Stimulated activated CD4-positive, alpha-beta T cell treated with anti-CD3 and anti-CD28 coated beads, Interleukin-15, amount 100 ng/mL, for 48 hours (primary cell): ENCODE data around the gene TTLL10.

ENCODE experiments used
- DNase-seq, 2 donors: peaks; one replicate each; pipeline ENCODE4 v3.0.0-alpha.2; 2020; ENCODE audit warnings: low read depth in 2 of 2

The TTLL10 gene

DNA sequence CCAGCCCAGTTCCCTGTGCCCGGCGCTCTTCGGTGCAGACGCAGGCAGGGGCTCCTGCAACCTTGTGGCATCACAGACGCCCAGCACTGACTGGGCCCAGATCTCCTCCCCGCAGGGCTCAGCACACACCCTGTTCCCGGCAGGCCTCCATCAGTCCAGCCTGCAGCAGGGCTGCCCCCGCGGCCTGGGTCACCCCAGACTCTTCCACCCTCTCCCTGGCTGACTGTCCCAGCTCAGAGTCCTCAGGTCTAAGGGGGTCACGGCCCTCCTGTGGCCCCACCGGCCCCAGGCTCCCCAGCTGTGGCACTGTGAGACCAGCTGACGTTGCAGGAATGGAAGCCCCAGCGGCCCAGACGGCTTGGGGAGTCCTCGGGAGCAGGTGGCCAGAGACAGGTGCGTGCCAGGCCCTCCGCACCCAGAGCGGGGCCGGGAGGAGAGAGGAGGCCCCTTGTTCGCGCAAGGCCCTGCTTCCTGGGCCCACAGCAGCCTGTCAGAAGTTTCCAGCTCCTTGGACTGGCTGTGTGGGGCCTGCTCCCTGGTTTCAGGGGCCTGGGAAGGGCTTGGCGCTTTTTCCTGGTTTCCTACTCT, 62.6 kb downstream of the TTLL10 start:
- DNase-seq = no peak

DNA sequence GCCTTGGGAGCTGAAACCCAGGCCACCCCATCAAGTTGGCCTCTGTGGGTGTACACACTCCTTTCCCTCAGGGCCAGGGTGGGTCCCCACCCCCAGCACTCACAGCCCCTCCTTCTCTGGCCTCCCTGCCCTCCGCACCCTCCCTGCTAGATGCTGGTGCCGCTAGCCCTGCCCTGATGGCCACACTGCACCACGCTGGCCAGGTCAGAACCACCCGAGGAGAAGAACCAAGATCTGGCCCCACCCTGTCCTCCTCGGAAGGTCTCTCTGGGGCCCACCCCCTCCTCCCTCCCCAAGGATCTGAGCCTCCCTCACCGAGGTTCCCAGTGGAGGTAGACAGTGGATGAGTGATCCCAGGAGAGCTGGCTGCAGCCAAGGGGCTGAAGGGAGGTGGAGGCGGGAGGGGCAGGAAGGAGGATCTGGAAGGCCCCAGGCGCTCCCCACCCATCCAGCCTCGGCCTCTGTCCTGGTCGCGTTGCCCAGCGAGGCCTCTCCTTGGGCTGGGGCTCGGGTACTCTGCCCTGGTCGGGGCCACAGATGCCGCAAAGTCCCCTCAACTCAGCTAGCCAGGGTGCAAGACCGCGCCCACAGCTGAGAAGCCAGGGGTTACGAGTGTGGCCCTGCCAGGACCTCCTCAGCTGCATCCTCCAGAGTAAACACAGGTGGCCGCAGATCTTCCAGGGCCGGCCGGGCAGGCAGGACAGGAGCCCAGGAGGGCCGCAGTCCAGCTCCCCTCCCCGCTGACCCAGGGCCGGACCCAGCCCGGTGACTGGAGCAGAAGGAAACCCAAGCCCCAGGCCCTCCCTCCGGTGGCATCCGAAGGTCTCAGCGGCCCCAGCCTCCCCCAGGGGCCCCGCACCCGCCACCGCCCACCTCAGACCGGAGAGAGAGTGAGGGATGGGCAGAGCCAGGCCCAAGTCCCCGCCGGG, 63.5 kb downstream of the TTLL10 start:
- DNase-seq = no peak

DNA sequence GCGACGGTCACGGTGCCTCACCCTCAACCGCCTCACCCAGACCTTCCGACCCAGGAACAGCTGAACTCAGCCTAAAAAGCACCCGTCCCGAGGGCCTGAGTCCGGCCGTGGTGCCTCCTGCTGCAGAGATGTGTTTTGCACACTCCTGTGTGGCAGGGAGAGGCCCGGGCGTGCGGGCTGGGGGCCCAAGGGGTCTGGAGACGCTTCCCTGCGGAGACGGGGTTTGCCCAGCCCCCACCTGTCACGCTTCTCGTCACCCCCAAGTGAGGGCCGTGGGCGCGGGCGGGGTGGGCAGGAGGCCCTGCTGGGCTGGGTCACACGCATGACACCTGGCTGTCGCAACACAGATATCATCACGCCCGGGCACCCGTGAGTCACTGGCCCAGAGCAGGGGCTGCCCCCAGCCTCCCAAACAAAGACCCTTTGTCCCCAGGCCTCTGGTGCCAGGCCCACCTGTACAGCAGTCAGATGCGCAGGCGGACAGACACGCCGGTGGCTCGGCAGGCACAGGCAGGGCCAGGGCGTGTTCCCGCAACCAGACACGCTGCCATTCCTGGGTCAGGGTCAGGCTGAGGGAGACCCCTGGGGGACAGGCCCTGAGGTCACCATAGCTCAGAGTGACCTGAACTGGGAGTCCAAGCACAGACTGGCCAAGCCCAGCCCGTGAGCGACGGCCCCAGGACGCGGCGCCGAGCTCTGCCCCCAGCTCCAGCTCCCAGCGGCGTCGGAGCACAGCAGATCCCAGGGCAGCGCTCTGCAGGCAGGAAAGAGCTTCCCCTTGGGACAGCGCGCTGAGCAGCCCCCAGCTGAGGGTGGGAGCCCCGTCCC, 64.4 kb downstream of the TTLL10 start:
- DNase-seq = no peak

DNA sequence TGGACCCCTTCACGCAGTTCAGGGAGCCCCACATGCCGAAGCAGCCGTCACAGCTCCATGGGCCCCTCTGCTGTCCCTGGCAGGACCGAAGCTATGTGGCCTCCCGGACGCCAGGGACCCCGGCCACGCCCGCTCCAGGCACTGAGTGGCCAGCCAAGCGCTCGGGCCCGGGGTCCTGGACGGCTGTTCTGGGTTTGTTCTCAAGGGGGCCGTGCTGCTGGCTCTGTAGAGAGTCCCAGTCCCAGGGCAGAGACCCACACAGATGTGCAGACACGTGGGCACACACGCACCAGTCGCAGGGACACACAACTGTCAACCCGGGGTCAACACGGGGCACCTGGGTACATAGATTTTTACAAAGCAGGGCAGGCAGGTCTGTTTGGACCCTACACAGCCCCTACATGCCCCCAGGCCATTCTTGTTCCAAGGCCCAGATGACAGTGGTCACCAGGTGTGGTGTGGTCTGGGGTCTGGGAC, 65.1 kb downstream of the TTLL10 start:
- DNase-seq = no peak

DNA sequence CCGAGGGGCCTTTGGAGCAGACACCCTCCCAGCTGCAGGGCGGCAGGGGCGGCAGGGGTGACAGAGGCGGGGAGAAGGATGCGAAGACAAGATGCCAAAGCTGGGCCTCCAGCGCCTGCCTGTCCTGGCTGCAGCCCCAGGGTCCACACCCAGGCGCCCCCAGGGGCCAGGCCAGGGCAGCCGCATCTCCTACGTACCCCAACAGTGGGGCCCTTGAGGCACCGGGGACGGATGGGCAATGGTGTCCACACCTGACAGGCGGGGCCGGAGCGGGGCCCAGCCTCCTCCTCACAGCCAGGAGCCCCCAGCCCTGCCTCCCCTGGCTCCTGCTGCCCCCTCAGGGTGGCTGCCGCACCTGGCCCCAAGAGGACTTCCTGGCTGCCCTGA, 65.5 kb downstream of the TTLL10 start:
- no peak for DNase-seq

DNA sequence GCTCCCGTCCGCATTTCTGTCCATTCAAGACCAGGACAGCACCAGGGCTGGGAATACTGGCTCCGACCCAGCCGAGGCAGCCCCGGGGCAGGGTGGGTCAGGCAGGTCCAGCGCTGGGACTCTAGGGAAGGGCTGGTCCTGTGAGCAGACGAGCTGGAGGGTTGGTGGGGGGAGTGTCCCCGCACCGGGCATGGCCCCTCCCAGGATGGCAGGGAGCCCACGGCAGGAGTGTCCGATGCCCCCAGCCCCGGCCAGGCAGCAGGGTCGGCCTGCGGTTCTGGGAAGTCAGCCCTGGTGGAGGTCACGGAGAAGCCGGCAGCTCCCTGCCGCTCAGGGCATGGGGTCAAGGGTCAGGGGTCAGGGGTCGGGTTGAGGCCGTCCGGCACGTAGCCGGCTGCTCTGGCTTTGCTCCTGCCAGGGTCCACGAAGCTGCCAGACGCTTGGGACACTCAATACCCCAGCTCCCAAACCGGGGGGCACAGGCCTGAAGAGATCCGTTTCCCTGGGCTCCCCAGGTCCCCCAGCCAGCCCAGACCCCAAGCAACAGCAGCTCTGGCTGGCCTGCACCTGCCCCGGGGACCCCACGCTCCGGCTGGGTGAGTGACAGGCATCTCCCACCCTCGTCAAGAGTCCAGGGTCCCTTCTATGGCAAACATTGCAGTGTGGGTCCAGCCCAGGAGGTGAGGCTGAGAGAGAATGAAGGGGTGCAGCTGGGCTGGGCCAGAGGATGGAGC, 66.1 kb downstream of the TTLL10 start:
- DNase-seq = no peak

DNA sequence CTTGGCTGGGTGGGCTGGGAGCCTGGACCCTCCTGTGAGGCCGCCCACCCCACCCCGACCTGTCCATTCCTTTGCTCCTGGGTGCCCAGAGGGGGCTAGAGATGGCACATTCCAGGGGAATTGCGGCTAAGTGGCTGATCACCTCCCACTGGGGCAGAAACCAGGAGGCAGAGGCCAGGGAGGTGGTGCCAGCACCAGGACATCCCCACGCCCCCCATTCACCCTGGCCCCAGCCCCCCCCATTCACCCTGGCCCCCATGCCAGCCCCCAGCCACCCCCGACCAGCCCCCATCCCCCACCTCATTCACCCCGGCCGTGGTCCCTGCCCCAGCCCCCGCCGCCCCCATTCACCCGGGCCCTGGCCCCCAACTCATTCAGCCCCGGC, 66.7 kb downstream of the TTLL10 start:
- DNase-seq = no peak

DNA sequence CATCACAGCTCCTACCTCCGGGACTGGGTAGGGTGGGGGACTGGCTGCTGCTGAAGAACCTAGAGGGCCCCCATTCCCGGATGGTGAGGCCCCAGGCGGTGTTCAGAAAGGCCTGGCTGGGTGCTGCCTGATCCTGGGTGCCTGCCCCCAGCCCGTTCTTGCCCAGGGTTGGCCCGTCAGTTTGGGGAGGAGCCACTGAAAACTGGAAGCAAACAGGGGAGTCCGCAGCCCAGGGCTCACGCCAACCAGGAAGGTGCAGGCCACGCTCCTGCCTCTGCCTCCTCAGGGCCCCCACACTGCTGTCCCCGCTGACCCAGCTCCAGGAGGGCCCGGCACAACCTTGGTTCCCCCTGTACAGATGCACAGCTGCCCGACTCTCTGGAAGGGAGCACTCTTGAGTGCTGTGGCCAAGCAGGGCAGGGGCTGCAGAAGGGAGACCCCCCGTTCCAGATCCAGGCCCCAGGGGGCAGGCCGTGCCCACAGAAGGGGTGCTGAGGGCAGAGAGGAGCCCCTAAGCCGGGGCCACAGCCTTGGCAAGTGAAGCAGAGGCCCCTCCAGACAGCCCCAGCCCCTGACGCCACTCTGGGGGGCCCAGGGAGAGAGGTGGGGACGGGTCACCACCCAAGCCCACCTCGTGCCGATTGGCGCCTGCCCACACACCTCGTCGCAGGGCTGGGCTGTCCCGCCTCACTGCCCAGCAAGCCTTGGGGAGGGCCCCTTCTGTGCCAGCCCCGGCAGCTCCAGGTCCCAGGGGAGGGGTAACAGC, 67.3 kb downstream of the TTLL10 start:
- no peak for DNase-seq

DNA sequence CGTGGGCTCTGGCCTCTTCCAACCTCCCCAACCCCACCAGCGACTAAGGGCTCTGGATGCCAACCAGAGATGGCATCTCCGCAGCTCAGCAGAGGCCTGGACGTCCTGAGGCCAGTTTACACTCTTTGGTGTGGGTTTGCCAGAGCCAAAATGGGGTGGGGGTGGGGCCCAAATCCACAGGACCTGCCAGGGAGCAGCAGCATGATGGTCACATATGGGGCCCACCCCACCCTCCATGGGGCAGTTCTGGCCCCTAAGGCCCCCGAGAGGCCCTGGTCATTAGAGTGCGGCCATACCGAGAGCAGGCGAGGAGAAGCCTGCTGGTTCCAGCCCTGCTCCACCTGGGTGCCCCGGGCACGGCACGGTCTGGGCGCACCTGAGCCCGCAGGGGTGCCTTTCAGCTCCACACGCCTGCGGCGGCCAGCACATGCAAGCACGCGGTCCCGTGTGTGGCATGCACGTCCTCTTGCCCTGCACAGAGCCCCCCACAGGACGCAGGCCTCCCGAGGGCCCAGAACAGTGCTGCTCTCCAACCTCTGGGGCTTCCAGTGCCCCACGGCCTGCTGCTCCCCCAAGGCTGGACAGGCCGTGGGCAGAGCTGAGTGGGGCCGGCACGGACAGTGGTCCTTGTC, 68.0 kb downstream of the TTLL10 start:
- no peak for DNase-seq

DNA sequence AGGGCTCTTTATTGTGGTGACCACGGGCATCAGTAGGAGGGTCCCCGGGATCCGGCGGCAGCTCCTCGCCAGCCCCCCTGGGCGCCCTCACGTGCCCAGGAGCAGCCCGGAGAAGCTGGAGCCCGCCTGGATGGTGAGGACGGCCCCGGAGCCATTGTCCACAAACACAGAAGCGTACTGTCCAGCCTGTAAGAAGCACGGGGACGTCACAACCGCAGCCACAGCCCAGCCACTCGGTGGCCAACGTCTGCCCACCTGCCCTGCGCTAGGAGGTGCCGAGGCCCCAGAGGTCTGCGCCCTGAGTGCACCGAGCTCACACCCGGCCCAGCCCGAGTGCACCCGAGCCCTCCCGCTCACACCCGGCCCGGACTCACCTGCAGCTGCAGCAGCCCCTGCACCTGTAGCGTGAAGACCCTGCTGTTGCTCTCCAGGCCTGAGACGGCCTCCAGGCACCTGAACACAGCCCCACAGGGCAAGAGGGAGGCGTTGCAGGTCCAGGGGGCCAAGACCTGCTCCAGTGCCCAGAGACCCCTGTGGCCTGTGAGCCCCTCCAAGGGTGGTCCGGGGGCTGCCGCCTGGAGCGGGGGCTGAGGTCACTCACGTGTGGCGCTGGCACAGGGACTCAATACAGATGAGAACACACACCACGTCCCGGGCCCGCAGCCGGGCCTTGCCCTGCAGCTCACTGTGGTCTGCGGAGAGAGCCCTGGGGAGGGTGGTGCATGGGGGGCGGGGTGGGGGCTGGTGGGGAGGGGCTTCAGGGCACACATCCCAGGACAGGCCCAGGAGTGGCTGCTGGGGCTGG, 69.0 kb downstream of the TTLL10 start:
- DNase-seq = no peak

DNA sequence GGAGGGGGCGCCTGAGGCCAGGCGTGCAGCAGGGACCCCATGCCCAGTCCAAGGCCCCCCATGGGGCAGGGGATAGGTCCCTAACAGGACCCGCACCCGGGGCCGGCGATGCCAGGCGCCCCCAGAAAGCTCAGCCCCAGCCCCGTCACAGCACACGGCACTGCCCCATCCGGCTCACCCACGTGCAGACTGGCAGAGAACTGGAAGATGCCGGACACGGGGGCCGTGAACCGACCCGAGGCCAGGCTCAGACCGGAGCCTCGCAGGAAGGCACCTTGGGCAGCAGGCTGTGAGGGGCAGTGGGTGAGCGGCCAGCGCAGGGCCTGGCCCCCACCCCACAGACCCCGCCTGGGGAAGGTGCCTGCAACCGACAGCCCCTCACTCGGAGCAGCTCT, 69.6 kb downstream of the TTLL10 start:
- DNase-seq = no peak

DNA sequence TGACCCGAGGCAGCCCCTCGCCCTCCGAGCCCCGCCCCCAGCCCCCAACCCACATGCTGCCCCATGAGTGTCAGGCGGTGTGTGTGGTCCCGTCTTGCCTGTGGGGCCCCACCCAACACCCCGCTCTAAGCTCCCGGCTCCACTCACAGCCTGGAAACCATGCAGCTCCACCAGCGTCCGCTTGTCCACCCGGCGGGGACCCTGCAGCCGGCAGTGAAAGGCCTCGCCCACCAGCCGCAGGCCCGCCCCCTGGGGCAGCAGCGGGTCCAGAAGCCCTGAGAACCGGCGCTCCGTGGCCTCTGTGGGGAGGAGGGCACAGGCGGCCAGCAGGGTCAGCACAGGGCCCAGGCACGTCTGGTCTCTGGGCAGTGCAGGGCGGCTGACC, 70.1 kb downstream of the TTLL10 start:
- no peak for DNase-seq

DNA sequence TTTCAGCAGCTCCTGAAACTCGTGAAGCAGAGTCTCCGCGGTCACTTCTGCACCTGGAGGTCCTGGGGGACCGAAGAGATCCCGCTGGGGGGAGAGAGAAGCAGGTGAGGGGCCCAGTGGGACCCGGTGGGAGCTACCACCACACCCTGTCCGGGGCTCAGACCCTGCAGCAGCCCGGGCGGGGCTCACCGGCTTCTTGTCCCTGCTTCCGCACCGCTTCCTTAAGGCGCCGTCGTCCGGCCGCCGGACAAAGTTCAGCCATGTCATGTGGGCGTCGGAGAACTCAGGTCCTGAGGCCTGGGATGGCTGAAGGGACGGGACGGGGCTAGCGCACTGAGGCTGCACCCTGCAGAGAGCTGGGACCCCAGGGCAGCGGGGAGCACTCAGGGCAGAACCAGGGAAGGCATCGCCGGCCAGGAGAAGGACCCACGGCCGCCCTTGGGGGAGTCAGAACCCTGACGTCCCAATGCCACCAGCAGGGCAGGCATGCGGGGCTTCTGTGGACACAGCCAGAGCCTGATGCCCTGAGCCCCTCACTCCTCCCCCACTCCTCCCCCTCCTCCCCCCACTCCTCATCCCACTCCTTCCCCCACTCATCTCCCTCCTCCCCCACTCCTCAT, 70.6 kb downstream of the TTLL10 start:
- no peak for DNase-seq

DNA sequence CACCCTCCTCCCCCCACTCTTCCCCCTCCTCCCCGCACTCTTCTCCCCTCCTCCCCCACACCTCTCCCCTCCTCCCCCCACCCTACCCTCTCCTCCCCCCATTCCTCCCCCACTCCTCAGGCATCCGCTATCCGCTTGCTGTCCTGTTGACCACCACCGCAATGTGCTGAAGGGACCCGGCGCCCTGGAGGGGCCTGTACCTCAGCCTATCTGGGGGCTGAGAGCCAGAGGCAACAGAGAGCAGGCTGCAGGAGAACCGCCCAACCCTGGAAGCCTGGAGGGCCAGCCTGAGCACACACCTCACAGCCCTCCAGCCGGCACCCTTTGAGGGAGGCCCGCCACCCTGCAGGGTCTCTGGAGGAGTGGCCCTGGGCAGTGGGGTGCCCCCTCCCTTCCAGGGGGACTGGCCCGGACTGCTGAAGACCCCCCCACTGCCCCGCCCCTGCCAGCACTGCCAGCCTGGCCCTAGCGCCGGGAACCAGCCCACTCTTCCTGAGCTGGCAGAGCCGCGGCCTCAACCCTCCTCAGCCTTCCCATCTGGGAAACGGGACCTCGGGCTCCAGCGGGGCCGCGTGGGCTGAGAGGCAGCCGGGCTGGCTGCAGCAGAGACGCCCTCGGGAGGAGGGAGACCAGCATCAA, 71.6 kb downstream of the TTLL10 start:
- DNase-seq = no peak

DNA sequence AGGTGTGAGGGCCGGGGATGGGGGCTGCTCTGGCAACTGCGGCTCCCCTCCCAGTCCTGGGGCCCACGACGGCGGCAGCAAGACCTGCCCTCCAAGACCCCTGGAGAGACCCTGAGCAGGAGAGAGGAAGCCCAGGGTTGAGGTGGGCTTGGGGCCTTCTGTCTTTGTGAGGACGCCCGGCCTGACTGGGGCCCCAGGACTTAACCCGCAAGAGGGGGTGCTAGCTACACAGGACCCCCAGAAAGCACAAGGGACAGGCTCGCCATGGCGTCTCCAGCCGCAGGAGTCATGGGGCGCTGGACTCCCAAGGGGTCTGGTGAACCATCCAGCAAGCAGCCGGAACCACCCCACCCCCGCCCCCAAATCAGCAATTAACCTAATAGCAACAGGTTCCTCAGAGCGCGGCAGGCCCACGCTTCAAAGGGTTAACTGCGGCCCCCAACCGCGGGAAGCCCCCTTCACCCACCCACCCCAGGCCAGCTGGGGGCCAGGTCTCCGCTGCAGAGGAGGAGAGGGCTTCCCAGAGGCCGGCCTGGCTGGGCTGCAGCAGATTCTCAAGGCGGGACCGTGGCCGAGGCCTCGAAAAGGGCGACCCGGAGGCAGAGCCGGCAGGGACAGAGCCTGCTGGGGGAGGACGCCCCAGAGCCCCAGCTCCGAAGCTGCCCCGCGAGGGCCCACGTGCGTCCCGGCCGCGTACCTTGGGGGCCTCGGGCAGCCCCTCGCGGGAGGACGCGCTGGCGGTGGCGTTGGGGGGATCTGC, 72.3 kb downstream of the TTLL10 start:
- DNase-seq = no peak

DNA sequence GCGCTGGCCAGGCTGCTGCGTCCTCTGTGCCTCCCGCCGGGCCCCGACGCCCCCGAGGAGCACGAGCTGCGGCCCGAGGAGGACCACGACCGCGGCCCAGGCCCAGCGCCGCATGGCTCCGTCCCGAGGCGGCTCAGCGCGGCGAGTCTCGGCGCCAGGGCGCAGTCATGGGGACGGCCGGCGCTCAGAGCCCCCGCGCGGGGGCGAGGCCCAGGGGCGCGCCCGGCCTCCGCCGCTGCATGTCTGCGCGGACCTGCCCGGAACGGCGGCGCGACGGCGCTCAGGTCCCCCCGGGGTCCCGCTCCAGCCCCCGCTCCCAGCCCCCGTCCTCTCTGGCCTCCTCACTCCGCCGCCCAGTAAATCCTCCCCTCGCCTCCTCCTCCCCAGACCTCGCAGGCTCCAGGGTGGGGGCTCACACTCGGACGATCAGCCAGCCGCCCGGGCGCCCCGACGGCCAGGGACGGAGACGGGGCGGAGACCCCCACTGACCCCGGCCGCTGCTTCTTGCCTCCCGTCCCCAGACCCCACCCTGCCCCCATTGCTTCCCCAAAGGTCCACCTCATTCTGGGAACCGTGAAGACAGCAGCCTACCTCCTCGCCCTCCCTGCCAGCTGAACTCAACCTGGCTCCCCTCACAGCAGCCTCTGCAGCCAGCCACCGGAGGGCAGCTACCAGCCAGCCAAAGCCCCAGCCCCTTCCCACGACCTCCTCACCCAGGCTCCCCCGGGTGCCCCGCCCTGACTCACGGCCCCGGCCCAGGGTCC, 73.1 kb downstream of the TTLL10 start, which contains the start of gene C1QTNF12:
Gene C1QTNF12 (minus strand): TSS at position 146 of the 764 bp plus-strand sequence. CDS start 32 bp downstream, at position 114.
- no peak for DNase-seq

DNA sequence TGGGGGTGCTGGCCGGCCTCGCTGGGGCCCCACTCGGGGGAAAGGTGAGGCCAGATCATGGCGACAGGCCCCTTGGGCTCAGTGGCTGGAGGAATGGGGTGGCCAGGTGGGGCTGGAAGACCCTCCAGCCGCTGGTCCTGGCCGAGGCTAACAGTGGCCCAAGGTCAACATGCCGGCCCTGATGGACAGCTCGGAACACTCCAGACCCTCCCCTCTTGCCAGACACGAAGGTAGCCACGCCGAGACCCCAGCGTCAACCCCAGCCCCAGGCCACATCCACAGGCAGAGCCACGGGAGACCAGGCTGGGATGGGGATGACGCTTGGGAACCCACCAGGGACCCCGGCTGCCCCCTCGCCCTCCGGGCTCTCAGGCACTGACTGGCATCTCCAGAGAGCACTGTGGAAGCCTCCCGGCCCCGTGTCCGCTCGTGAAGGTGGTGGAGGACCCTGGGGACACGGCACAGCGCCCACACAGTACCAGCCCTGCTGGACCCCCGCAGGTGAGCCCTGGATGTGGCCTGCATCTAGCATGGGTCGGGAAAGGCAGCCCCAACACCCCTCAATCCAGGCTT, 73.7 kb downstream of the TTLL10 start:
- DNase-seq = no peak
